Suprapubic skin (tissue), 4 donors: ENCODE results near the gene MINDY4. TPM values are rescaled to one million over a fixed set of nuclear protein-coding genes. Genes with fewer than 3 reads are reported as not detected.

Experiments used
- DNase-seq, 2 donors: peaks; one replicate each; pipeline ENCODE4 v3.0.0-alpha.2; 2019; ENCODE audit warnings: low spot score in 2 of 2
- H3K27ac ChIP-seq: fragments of 200-600 bp; sonication (generic); one replicate; pipeline ENCODE4 v1.5.1; 2019
- H3K27me3 ChIP-seq: fragments of 200-600 bp; sonication (generic); one replicate; pipeline ENCODE4 v1.5.1; 2019
- H3K36me3 ChIP-seq: fragments of 200-600 bp; sonication (generic); one replicate; pipeline ENCODE4 v1.5.1; 2019
- H3K4me1 ChIP-seq: fragments of 200-600 bp; sonication (generic); one replicate; pipeline ENCODE4 v1.5.1; 2019
- H3K4me3 ChIP-seq: fragments of 200-600 bp; sonication (generic); one replicate; pipeline ENCODE4 v1.5.1; 2019; ENCODE audit warnings: mild to moderate bottlenecking
- H3K9me3 ChIP-seq: fragments of 200-600 bp; sonication (generic); one replicate; pipeline ENCODE4 v1.5.1; 2019
- EP300 ChIP-seq: sonication (generic); formaldehyde crosslinking; IDR thresholded peaks from one replicate; pipeline ENCODE4 v1.6.1; 2017; ENCODE audit warnings: antibody characterized with exemption
- POLR2A ChIP-seq, 2 donors: fragments of 450-650 bp; IDR thresholded peaks; one replicate each; pipeline ENCODE4 v1.6.1; 2017; ENCODE audit warnings: antibody characterized with exemption in 2 of 2, mild to moderate bottlenecking in 2 of 2, moderate library complexity in 2 of 2
- POLR2AphosphoS5 ChIP-seq, 3 donors: sonication (generic); formaldehyde crosslinking; IDR thresholded peaks; one replicate each; pipeline ENCODE4 v1.6.1; 2017; ENCODE audit warnings: antibody characterized with exemption in 3 of 3
- WGBS: methylation state at CpG from one replicate; pipeline ENCODE4 v1.1.5; 2018; 5-methylcytosine and 5-hydroxymethylcytosine counted together
- total RNA-seq, 4 donors: library from RNA; depleted of rRNA; stranded (reverse); fragments of >200 nt; gene quantifications; one replicate each; pipeline ENCODE4 v1.1.0, GENCODE V29; 2016
- TF ChIP-seq, protein P1 (sequence below), 2 donors: fragments of 200-600 bp in 1 of 2; fragments of 450-650 bp in 1 of 2; sonication (generic) in 1 of 2; IDR thresholded peaks; one replicate each; pipeline ENCODE4 v1.5.1; 2016 to 2019; ENCODE audit warnings: antibody characterized with exemption in 2 of 2, mild to moderate bottlenecking in 1 of 2, moderate library complexity in 1 of 2

The MINDY4 gene
- total RNA-seq, 4 donors from 2014 or later = 4.6 to 10.5 (median 6.1) TPM

DNA sequence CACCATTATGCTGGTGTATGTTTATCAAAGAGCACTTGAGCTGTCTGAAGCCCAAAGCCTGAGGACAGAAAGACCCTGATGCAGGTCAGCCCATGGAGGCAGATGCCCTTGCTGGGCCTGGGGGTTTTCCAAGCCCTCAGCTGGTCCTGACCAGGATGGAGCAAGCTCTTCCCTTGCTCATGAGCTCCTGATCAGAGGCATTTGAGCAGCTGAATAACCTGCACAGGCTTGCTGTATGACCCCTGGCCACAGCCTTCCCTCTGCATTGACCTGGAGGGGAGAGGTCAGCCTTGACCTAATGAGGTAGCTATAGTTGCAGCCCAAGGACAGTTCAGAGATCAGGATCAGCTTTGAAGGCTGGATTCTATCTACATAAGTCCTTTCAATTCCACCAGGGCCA is 153.4 kb downstream of the MINDY4 start:
- DNase-seq = peak in 1 of 2 donors; percentile 22
- H3K36me3 ChIP-seq = peaks cover 10% of the 10 kb centered on the region
- no peak overlapping the region for H3K27ac ChIP-seq
- H3K4me3 ChIP-seq = no peak overlapping the region
- H3K9me3 ChIP-seq = no peaks in the 10 kb centered on the region
- no peaks in the 10 kb centered on the region for H3K27me3 ChIP-seq
- peaks cover 11% of the 10 kb centered on the region for H3K4me1 ChIP-seq
- no peak for TF ChIP-seq POLR2AphosphoS5 (IDR thresholded peaks at IDR 0.05)
- no peak for TF ChIP-seq POLR2A (IDR thresholded peaks at IDR 0.05)
- no peak for TF ChIP-seq EP300
- TF ChIP-seq, protein P1, sequence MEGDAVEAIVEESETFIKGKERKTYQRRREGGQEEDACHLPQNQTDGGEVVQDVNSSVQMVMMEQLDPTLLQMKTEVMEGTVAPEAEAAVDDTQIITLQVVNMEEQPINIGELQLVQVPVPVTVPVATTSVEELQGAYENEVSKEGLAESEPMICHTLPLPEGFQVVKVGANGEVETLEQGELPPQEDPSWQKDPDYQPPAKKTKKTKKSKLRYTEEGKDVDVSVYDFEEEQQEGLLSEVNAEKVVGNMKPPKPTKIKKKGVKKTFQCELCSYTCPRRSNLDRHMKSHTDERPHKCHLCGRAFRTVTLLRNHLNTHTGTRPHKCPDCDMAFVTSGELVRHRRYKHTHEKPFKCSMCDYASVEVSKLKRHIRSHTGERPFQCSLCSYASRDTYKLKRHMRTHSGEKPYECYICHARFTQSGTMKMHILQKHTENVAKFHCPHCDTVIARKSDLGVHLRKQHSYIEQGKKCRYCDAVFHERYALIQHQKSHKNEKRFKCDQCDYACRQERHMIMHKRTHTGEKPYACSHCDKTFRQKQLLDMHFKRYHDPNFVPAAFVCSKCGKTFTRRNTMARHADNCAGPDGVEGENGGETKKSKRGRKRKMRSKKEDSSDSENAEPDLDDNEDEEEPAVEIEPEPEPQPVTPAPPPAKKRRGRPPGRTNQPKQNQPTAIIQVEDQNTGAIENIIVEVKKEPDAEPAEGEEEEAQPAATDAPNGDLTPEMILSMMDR (IDR thresholded peaks at IDR 0.05) = no peak

DNA sequence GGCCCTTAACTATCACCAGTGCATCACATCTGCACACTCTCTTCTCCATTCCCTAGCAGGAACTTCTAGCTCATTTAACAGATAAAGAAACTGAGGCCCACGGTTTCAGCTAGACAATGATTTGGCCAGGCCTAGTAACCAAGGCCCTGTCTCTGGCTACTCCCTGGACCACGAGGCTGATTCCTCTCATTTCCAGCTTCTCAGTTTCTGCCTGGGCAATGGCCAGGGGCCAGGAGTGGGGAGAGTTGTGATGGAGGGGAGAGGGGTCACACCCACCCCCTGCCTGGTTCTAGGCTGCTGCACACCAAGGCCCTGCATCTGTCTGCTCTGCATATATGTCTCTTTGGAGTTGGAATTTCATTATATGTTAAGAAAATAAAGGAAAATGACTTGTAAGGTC is 153.9 kb downstream of the MINDY4 start:
- H3K4me1 ChIP-seq = peaks cover 8% of the 10 kb centered on the region
- peak in 1 of 2 donors; percentile 30 for DNase-seq
- H3K36me3 ChIP-seq = peaks cover 10% of the 10 kb centered on the region

DNA sequence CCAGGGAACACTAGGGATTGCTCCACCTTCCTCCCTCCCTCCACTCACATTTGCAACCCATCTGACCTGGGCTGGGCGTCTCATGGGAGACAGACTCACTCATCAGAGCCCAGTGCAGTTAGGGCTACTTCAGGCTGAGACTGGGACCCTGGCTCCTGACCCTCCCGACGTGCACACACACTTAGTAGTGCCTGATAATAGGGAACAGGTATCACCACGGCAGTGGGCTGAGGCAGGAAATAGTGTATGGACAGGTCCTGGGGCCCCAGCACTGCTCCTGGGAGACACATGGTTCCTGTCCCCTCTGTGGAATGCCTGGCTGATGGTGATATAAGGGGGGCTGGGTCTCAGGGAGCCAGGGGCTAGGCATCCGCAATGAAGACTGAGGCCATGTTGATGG is 154.7 kb downstream of the MINDY4 start:
- peaks cover 10% of the 10 kb centered on the region for H3K36me3 ChIP-seq
- no peak overlapping the region for H3K4me3 ChIP-seq
- H3K4me1 ChIP-seq = no peaks in the 10 kb centered on the region
- no peak overlapping the region for H3K27ac ChIP-seq
- DNase-seq = peak in 1 of 2 donors; percentile 49
- 94% methylated on average over 2 of the region's 5 CpGs for WGBS
- no peaks in the 10 kb centered on the region for H3K27me3 ChIP-seq
- no peak for TF ChIP-seq EP300
- no peak for TF ChIP-seq POLR2A (IDR thresholded peaks at IDR 0.05)
- no peak for TF ChIP-seq POLR2AphosphoS5 (IDR thresholded peaks at IDR 0.05)
- TF ChIP-seq, protein P1 (IDR thresholded peaks at IDR 0.05) = no peak
- no peaks in the 10 kb centered on the region for H3K9me3 ChIP-seq

More for the DNA sequence above, 153.9 kb downstream of the MINDY4 start:
- WGBS = 79% methylated on average over 2 of the region's 2 CpGs
- Histone ChIP-seq H3K27ac (no peak overlapping the region), H3K9me3 (no peaks in the 10 kb centered on the region), H3K4me3 (no peak overlapping the region), H3K27me3 (no peaks in the 10 kb centered on the region)
- TF ChIP-seq EP300 = no peak
- no peak for TF ChIP-seq POLR2AphosphoS5 (IDR thresholded peaks at IDR 0.05)
- TF ChIP-seq, protein P1 (IDR thresholded peaks at IDR 0.05) = no peak
- TF ChIP-seq POLR2A (IDR thresholded peaks at IDR 0.05) = no peak

DNA sequence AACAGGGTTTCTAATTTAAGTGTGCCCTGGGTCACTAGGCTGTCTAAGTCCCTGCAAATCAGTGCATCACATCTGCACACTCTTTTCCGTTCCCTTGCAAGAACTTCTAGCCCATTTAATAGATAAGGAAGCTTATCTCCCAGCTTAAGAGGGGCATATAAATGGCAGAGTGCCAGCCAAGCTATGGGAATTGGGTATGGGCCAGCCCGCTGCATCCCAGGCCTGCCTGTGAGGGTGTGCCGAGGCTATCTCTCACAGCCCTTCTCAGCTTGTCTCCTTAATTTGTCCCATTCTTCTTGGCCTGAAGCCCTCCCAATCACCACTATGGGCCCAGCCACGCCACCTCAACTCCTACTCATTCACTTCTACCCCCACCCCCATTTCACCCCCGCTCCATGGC is 155.1 kb downstream of the MINDY4 start:
- TF ChIP-seq POLR2AphosphoS5 (IDR thresholded peaks at IDR 0.05) (no peak), EP300 (no peak), POLR2A (IDR thresholded peaks at IDR 0.05) (no peak)
- TF ChIP-seq, protein P1 (IDR thresholded peaks at IDR 0.05) = no peak
- no peak overlapping the region for H3K27ac ChIP-seq
- DNase-seq = no peak
- no peak overlapping the region for H3K4me3 ChIP-seq
- WGBS = 89% methylated on average over 5 of the region's 5 CpGs
- H3K36me3 ChIP-seq = peaks cover 10% of the 10 kb centered on the region
- H3K27me3 ChIP-seq = no peaks in the 10 kb centered on the region
- no peaks in the 10 kb centered on the region for H3K9me3 ChIP-seq
- no peaks in the 10 kb centered on the region for H3K4me1 ChIP-seq

DNA sequence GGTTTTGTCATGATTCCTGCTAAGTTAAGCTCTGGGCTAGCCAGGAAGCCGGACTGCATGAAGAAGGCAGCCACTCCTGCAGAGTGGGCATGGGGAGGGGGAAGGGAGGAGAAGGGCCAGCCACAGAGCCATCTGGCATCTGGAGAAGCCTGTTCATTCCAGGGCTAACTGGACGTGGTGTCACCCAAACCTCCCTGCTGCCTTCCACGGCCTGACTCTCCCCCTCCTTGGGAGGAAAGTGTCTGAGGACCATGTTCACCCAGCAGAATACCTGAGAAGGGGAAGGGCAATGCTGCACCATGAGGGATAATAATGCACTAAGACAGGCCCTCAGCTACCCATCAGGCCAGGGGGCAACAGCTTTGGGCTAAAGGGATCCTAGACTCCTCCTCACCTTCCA is 155.8 kb downstream of the MINDY4 start:
- TF ChIP-seq, protein P1 (IDR thresholded peaks at IDR 0.05) = no peak
- no peak for TF ChIP-seq POLR2AphosphoS5 (IDR thresholded peaks at IDR 0.05)
- no peak for TF ChIP-seq POLR2A (IDR thresholded peaks at IDR 0.05)
- no peak for TF ChIP-seq EP300
- Histone ChIP-seq H3K36me3 (peaks cover 10% of the 10 kb centered on the region), H3K27me3 (no peaks in the 10 kb centered on the region), H3K4me3 (no peak overlapping the region), H3K4me1 (no peaks in the 10 kb centered on the region), H3K9me3 (no peaks in the 10 kb centered on the region), H3K27ac (no peak overlapping the region)
- DNase-seq = peak in 1 of 2 donors; percentile 44
- 79% methylated on average over 3 of the region's 3 CpGs for WGBS
